H1 (cell line): ENCODE measurements around the gene PTGDR2. TPM values are rescaled to one million over a fixed set of nuclear protein-coding genes. Genes with fewer than 3 reads are reported as not detected.

ENCODE experiments used
- CTCF ChIA-PET: fragments of 300-600 bp; sonication (Branson Sonifier 250); formaldehyde crosslinking; loops from one replicate; lab custom pipeline; 2021; ENCODE audit not compliant: partially characterized antibody; lab: Charles Lee
- POLR2A ChIA-PET: fragments of 300-600 bp; sonication (Branson Sonifier 250); formaldehyde crosslinking; loops from one replicate; lab custom pipeline; 2021; ENCODE audit warnings: inconsistent platforms; ENCODE audit not compliant: partially characterized antibody; lab: Charles Lee
- DNase-seq, 2 experiments: peaks; one replicate each; pipeline versions ENCODE4 v3.0.0 to v3.0.0-alpha.2; 2010 to 2022; ENCODE audit warnings: low spot score in 2 of 2, low read depth in 1 of 2, mixed read lengths in 1 of 2
- FAIRE-seq: peaks from 2 replicates; lab custom pipeline; 2011; peaks lifted over from hg19 to GRCh38; lab: Jason Lieb, UNC
- H2AFZ ChIP-seq: 2 replicates; pipeline ENCODE4 v1.8.1; 2012; ENCODE audit warnings: low read length, inconsistent platforms
- H2AK5ac ChIP-seq: 2 replicates; pipeline ENCODE4 v1.6.1; 2013; ENCODE audit warnings: low read depth, low read length
- H2BK120ac ChIP-seq: replicated peaks from 2 replicates; pipeline ENCODE3; 2013; ENCODE audit warnings: low read depth, low read length, inconsistent platforms
- H2BK12ac ChIP-seq: 2 replicates; pipeline ENCODE4 v1.6.1; 2013; ENCODE audit warnings: low read depth, low read length
- H2BK15ac ChIP-seq: 2 replicates; pipeline ENCODE4 v1.6.1; 2013; ENCODE audit warnings: low read length
- H2BK20ac ChIP-seq: 2 replicates; pipeline ENCODE4 v1.6.1; 2013; ENCODE audit warnings: low read length
- H2BK5ac ChIP-seq: 2 replicates; pipeline ENCODE4 v1.6.1; 2013; ENCODE audit warnings: low read depth, low read length
- H3K14ac ChIP-seq: 2 replicates; pipeline ENCODE4 v1.6.1; 2013; ENCODE audit warnings: inconsistent platforms; ENCODE audit not compliant: insufficient read length
- H3K18ac ChIP-seq: 2 replicates; pipeline ENCODE4 v1.6.1; 2013; ENCODE audit warnings: low read length; ENCODE audit errors: extremely low read depth
- H3K23ac ChIP-seq: 2 replicates; pipeline ENCODE4 v1.6.1; 2013; ENCODE audit warnings: inconsistent platforms; ENCODE audit not compliant: insufficient read length
- H3K23me2 ChIP-seq: 2 replicates; pipeline ENCODE4 v1.6.1; 2013; ENCODE audit warnings: low read depth, low read length
- H3K27ac ChIP-seq: 2 replicates; pipeline ENCODE4 v1.6.1; 2011; ENCODE audit warnings: low read depth, low read length, inconsistent platforms
- H3K27me3 ChIP-seq, 4 experiments: replicated peaks in 1 of 4; 1 replicate in 1 of 4; 2 replicates in 3 of 4; pipeline versions ENCODE4 v1.6.1 to v1.8.1; 2011 to 2013; ENCODE audit warnings: low read length in 3 of 4, mild to moderate bottlenecking in 3 of 4, inconsistent platforms in 2 of 4, mixed read lengths in 2 of 4, moderate library complexity in 1 of 4; ENCODE audit not compliant: control insufficient read depth in 3 of 4, insufficient read depth in 3 of 4; ENCODE audit errors: extremely low read depth in 1 of 4
- H3K36me3 ChIP-seq, 4 experiments: 2 replicates each; pipeline versions ENCODE4 v1.6.1 to v1.8.1; 2011 to 2013; ENCODE audit warnings: mild to moderate bottlenecking in 4 of 4, low read length in 3 of 4, moderate library complexity in 2 of 4, control low read depth in 1 of 4, inconsistent platforms in 1 of 4; ENCODE audit not compliant: insufficient read depth in 4 of 4, control insufficient read depth in 2 of 4
- H3K4ac ChIP-seq: replicated peaks from 2 replicates; pipeline ENCODE3; 2013; ENCODE audit warnings: low read length, low read depth, mixed read lengths, inconsistent platforms; ENCODE audit not compliant: insufficient read length
- H3K4me1 ChIP-seq, 4 experiments: replicated peaks in 1 of 4; 1 replicate in 1 of 4; 2 replicates in 3 of 4; pipeline versions ENCODE4 v1.6.1 to v1.8.1; 2011 to 2013; ENCODE audit warnings: low read length in 3 of 4, inconsistent platforms in 2 of 4, mixed read lengths in 1 of 4; ENCODE audit not compliant: insufficient read depth in 4 of 4, control insufficient read depth in 3 of 4
- H3K4me2 ChIP-seq, 2 experiments: 2 replicates each; pipeline versions ENCODE4 v1.6.1 to v1.8.1; 2011 to 2013; ENCODE audit warnings: low read depth in 2 of 2, low read length in 2 of 2, control low read depth in 1 of 2, inconsistent platforms in 1 of 2, mild to moderate bottlenecking in 1 of 2; ENCODE audit not compliant: insufficient read depth in 1 of 2
- H3K4me3 ChIP-seq, 4 experiments: fragments of 200-600, 300-600 bp in 1 of 4; sonication (generic), shearing (Covaris generic), sonication (Bioruptor Twin) in 1 of 4; 2 replicates each; pipeline versions ENCODE4 v1.5.1 to v1.8.1; 2011 to 2016; ENCODE audit warnings: low read length in 4 of 4, low read depth in 3 of 4, control low read depth in 2 of 4, inconsistent platforms in 2 of 4, mild to moderate bottlenecking in 2 of 4, mixed read lengths in 1 of 4, moderate library complexity in 1 of 4; ENCODE audit not compliant: insufficient read depth in 2 of 4; ENCODE audit errors: extremely low read depth in 1 of 4
- H3K56ac ChIP-seq: replicated peaks from 2 replicates; pipeline ENCODE3; 2013; ENCODE audit warnings: low read depth, mild to moderate bottlenecking, mixed read lengths, low read length, inconsistent platforms; ENCODE audit not compliant: insufficient read length
- H3K79me1 ChIP-seq: 2 replicates; pipeline ENCODE4 v1.6.1; 2013; ENCODE audit warnings: low read depth, low read length, control low read depth
- H3K79me2 ChIP-seq, 2 experiments: 2 replicates each; pipeline versions ENCODE4 v1.6.1 to v1.8.1; 2012 to 2013; ENCODE audit warnings: low read length in 2 of 2, mild to moderate bottlenecking in 2 of 2, inconsistent platforms in 1 of 2; ENCODE audit not compliant: insufficient read depth in 2 of 2, control insufficient read depth in 1 of 2
- H3K9ac ChIP-seq, 4 experiments: replicated peaks in 1 of 4; 1 replicate in 1 of 4; 2 replicates in 3 of 4; pipeline versions ENCODE4 v1.6.1 to v1.8.1; 2011 to 2013; ENCODE audit warnings: low read depth in 3 of 4, low read length in 3 of 4, control low read depth in 2 of 4, mild to moderate bottlenecking in 2 of 4, moderate library complexity in 2 of 4, inconsistent platforms in 1 of 4; ENCODE audit errors: extremely low read depth in 1 of 4
- H3K9me3 ChIP-seq, 2 experiments: 2 replicates each; pipeline versions ENCODE4 v1.6.1 to v1.8.1; 2012 to 2013; ENCODE audit warnings: mild to moderate bottlenecking in 2 of 2, moderate library complexity in 2 of 2, control low read depth in 1 of 2, inconsistent platforms in 1 of 2, low read depth in 1 of 2, low read length in 1 of 2, mixed read lengths in 1 of 2; ENCODE audit not compliant: insufficient read depth in 2 of 2
- H4K20me1 ChIP-seq, 2 experiments: replicated peaks in 1 of 2; 2 replicates each; pipeline versions ENCODE3 to v1.8.1; 2011 to 2013; ENCODE audit warnings: inconsistent platforms in 2 of 2, low read length in 2 of 2, mild to moderate bottlenecking in 1 of 2; ENCODE audit not compliant: insufficient read depth in 2 of 2, control insufficient read depth in 1 of 2
- H4K5ac ChIP-seq: 2 replicates; pipeline ENCODE4 v1.6.1; 2013; ENCODE audit warnings: low read length, low read depth, mixed read lengths, inconsistent platforms; ENCODE audit not compliant: insufficient read length
- H4K8ac ChIP-seq: 2 replicates; pipeline ENCODE4 v1.8.0; 2013; ENCODE audit warnings: mild to moderate bottlenecking, moderate library complexity, low read length, inconsistent platforms; ENCODE audit not compliant: insufficient read depth; ENCODE audit errors: extremely low read depth
- H4K91ac ChIP-seq: replicated peaks from 2 replicates; pipeline ENCODE3; 2013; ENCODE audit warnings: low read length, mixed read lengths, inconsistent platforms; ENCODE audit not compliant: insufficient read length
- ASH2L ChIP-seq: fragments of 200-600, 300-600 bp; sonication (generic); IDR thresholded peaks from one replicate; pipeline ENCODE4 v1.7.1; 2017; ENCODE audit warnings: low read length
- CHD2 ChIP-seq: IDR thresholded peaks from 2 replicates; pipeline ENCODE4 v1.6.1; 2012; ENCODE audit warnings: low read length, improper control_type of control experiment
- CTBP2 ChIP-seq: IDR thresholded peaks from 2 replicates; pipeline ENCODE4 v1.7.0; 2011; ENCODE audit warnings: borderline replicate concordance, mild to moderate bottlenecking, moderate library complexity, mixed read lengths, low read length; ENCODE audit not compliant: insufficient read depth, insufficient read length
- EP300 ChIP-seq, 2 experiments: IDR thresholded peaks; 1 replicate in 1 of 2; 2 replicates in 1 of 2; pipeline ENCODE4 v1.6.1; 2011 to 2012; ENCODE audit warnings: low read depth in 2 of 2, low read length in 2 of 2, mild to moderate bottlenecking in 2 of 2, borderline replicate concordance in 1 of 2, inconsistent platforms in 1 of 2, moderate library complexity in 1 of 2
- HDAC6 ChIP-seq: IDR thresholded peaks from one replicate; pipeline ENCODE4 v1.7.1; 2012; ENCODE audit warnings: low read depth, mild to moderate bottlenecking, inconsistent platforms, low read length, moderate library complexity
- KDM1A ChIP-seq: fragments of 200-600, 300-600 bp; sonication (generic); IDR thresholded peaks from 2 replicates; pipeline ENCODE4 v1.7.1; 2016; ENCODE audit warnings: mild to moderate bottlenecking, low read length, borderline replicate concordance
- MAFK ChIP-seq: IDR thresholded peaks from 2 replicates; pipeline ENCODE4 v1.6.1; 2012; ENCODE audit warnings: low read depth, mild to moderate bottlenecking, improper control_type of control experiment, low read length
- RBBP5 ChIP-seq: IDR thresholded peaks from 2 replicates; pipeline ENCODE4 v1.7.1; 2012; ENCODE audit warnings: low read depth, mild to moderate bottlenecking, inconsistent platforms, low read length, moderate library complexity, borderline replicate concordance
- SP1 ChIP-seq: IDR thresholded peaks from 2 replicates; pipeline ENCODE4 v1.6.1; 2011; ENCODE audit warnings: low read depth, low read length
- SUZ12 ChIP-seq: fragments of 200-600 bp; sonication (generic); IDR thresholded peaks from 2 replicates; pipeline ENCODE4 v1.6.1; 2012; ENCODE audit warnings: mild to moderate bottlenecking, inconsistent platforms, low read length, moderate library complexity, mixed read lengths
- TAF1 ChIP-seq: IDR thresholded peaks from 2 replicates; pipeline ENCODE4 v1.6.1; 2011; ENCODE audit warnings: mild to moderate bottlenecking, low read depth, low read length
- WGBS, 2 experiments: shearing (Covaris generic) in 1 of 2; methylation state at CpG; one replicate each; pipeline versions ENCODE4 v1.1.6 to v1.1.7; 2013 to 2015; ENCODE audit warnings: low lambda C conversion rate in 2 of 2, mixed read lengths in 2 of 2, inconsistent platforms in 1 of 2, low coverage in 1 of 2, missing lambda C conversion rate in 1 of 2; ENCODE audit not compliant: insufficient replicate concordance in 2 of 2, insufficient coverage in 1 of 2, insufficient read length in 1 of 2; ENCODE audit errors: extremely low coverage in 1 of 2, missing lambda C conversion rate in 1 of 2; 5-methylcytosine and 5-hydroxymethylcytosine counted together
- polyA plus RNA-seq, 7 experiments: library from polyadenylated mRNA; depleted of rRNA in 3 of 7; stranded (reverse) in 5 of 7; unstranded in 2 of 7; fragments of >200 nt in 5 of 7; fragments of 200-250 nt in 2 of 7; gene quantifications; 1 replicate in 5 of 7; 2 replicates in 1 of 7; 4 replicates in 1 of 7; pipeline versions ENCODE4 v1.2.1 to v1.2.3, GENCODE V29; 2011 to 2013; ENCODE audit warnings: missing spikeins in 2 of 7, mixed read lengths in 2 of 7
- total RNA-seq: library from RNA; stranded (reverse); fragmentation: NEBNext Ultra II Directional; extraction: Animal tissue kit (Norgen Biotek cat#: 25700); gene quantifications from 2 replicates; pipeline ENCODE4 v1.2.1, GENCODE V29; 2021
- TF ChIP-seq, protein P1 (sequence below): IDR thresholded peaks from 2 replicates; pipeline ENCODE4 v1.6.1; 2011; ENCODE audit warnings: low read depth, mild to moderate bottlenecking, low read length; ENCODE audit not compliant: insufficient read depth
- TF ChIP-seq, protein P2 (sequence below): IDR thresholded peaks from 2 replicates; pipeline ENCODE4 v1.6.1; 2012; ENCODE audit warnings: inconsistent platforms

Gene PTGDR2
- total and polyA plus RNA-seq, 2 of the 8 experiments (the other 6 are each of a cell fraction or from before 2014, with no cell fraction given), result 0.20 TPM; not detected in 1

DNA sequence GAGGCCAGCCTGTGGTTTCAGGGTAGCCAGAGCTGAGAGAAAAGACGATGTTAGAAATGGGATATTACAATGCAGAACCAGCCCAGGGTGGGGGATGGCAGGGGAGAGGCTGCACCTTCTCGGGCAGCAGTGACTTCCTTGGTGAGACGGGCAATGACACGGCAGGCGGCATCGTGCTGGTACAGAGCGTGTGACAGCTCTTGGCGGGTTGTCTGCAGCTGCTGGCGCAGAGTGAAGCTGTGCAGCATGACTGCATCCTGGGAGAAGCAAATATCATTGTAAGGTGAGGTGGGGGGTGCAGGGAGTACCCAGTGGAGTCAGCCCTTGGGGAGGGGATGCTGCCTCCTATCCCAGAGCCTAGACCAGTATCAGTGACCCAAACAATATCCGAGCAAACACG, 46.9 kb upstream of the PTGDR2 start:
- H3K36me3 ChIP-seq, result peaks cover 24 to 55% (median 51%) of the 10 kb centered on the region in 4 experiments
- H3K9ac ChIP-seq, result no peak overlapping the region; a peak in 1 of 7 replicates
- 88% methylated on average over 11 of the region's 11 CpGs; no CpG with 5 or more reads in 1 of the 2 experiments for WGBS, 2 experiments

More for the DNA sequence above, 46.9 kb upstream of the PTGDR2 start:
- no peak overlapping the region for H3K27ac ChIP-seq
- no peak overlapping the region for H3K23ac ChIP-seq
- no peaks in the 10 kb centered on the region for H3K27me3 ChIP-seq
- H3K56ac ChIP-seq, result no peak overlapping the region
- no peaks in the 10 kb centered on the region for H3K9me3 ChIP-seq
- H3K4me2 ChIP-seq, result no peak overlapping the region
- no peak overlapping the region for H4K91ac ChIP-seq
- H2AFZ ChIP-seq, result no peak overlapping the region
- H2BK5ac ChIP-seq, result no peak overlapping the region
- TF ChIP-seq, protein P1, sequence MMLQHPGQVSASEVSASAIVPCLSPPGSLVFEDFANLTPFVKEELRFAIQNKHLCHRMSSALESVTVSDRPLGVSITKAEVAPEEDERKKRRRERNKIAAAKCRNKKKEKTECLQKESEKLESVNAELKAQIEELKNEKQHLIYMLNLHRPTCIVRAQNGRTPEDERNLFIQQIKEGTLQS, result no peak
- no peak for TF ChIP-seq SP1
- no peak for TF ChIP-seq TAF1
- TF ChIP-seq RBBP5, result no peak
- no peak for TF ChIP-seq SUZ12
- TF ChIP-seq EP300 (IDR thresholded peaks at IDR 0.05; ENCODE audit: borderline replicate concordance in 1 of 2, low read depth in 2 of 2, low read length in 2 of 2), result no peak
- TF ChIP-seq CHD2, result no peak
- no peak for TF ChIP-seq CTBP2
- no peak for TF ChIP-seq HDAC6
- no peak for TF ChIP-seq MAFK
- TF ChIP-seq KDM1A, result no peak
- TF ChIP-seq, protein P2, sequence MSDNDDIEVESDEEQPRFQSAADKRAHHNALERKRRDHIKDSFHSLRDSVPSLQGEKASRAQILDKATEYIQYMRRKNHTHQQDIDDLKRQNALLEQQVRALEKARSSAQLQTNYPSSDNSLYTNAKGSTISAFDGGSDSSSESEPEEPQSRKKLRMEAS, result no peak
- no peak for TF ChIP-seq ASH2L
- FAIRE-seq (no peak), DNase-seq (no peak)
- ChIA-PET POLR2A (interaction anchor here (1.0 to 4.2 kb wide), 3 partner anchors 11 to 52 kb away, joined by 3 to 18 read pairs (median 3); partner anchors contain the start of gene TMEM109), CTCF (interaction anchor here (0.8 to 23.0 kb wide), 6 partner anchors 11 to 140 kb away, joined by 3 to 522 read pairs (median 6); no protein-coding TSS in a partner anchor)
- H3K4me1 ChIP-seq, result peaks cover 2 to 8% (median 5%) of the 10 kb centered on the region in 4 experiments; a peak in 4 of 7 replicates
- H3K4me3 ChIP-seq, result no peak overlapping the region
- H2AK5ac ChIP-seq, result no peak overlapping the region
- no peak overlapping the region for H3K18ac ChIP-seq
- H3K4ac ChIP-seq, result no peak overlapping the region
- H4K20me1 ChIP-seq, result peaks cover 14 to 28% of the 10 kb centered on the region in 2 experiments
- no peak overlapping the region for H2BK20ac ChIP-seq
- no peak overlapping the region for H4K5ac ChIP-seq
- H2BK120ac ChIP-seq, result no peak overlapping the region
- H3K79me1 ChIP-seq, result peaks cover 9% of the 10 kb centered on the region
- no peak overlapping the region for H2BK15ac ChIP-seq
- H3K23me2 ChIP-seq, result peaks cover 2% of the 10 kb centered on the region; the same call in 1 of the 2 replicates
- no peak overlapping the region for H2BK12ac ChIP-seq
- no peak overlapping the region for H4K8ac ChIP-seq
- peaks cover 23 to 40% of the 10 kb centered on the region in 2 experiments for H3K79me2 ChIP-seq
- no peak overlapping the region for H3K14ac ChIP-seq
